NCI-H2196 treated with DMSO at 0.1 percent for 48 hours (cell line): ENCODE data around the gene PROM2.
"Not testable (repeated sequence)": the region's sequence is repeated elsewhere in the genome, so short reads cannot be mapped to it uniquely, and the experiment has no call there.

Experiments
- DNase-seq: peaks from one replicate; lab custom pipeline; 2025; ENCODE audit not compliant: unreplicated experiment; lab: John Stamatoyannopoulos, UW

Gene PROM2

GRCh38 chr2:95269036-95269680, 5.1 kb upstream of the PROM2 start:
- no peak for DNase-seq

DNA sequence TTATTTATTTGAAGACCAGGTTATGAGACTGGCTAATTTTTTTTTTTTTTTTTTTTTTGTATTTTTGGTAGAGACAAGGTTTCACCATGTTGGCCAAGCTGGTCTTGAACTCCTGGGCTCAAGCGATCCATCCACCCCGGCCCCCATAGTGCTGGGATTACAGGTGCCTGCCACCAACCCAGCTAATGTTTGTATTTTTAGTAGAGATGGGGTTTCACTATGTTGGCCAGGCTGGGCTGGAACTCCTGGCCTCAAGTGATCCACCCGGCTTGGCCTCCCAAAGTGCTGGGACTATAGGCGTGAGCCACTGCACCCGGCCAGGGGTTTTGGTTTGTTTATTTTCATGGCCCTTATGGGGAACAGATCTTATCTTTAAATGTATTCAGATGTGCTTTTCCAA, 4.5 kb upstream of the PROM2 start:
- DNase-seq = not testable (repeated sequence)

GRCh38 chr2:95270541-95271081, 3.6 kb upstream of the PROM2 start:
- DNase-seq = no peak

GRCh38 chr2:95271381-95271971, 2.8 kb upstream of the PROM2 start:
- no peak for DNase-seq

DNA sequence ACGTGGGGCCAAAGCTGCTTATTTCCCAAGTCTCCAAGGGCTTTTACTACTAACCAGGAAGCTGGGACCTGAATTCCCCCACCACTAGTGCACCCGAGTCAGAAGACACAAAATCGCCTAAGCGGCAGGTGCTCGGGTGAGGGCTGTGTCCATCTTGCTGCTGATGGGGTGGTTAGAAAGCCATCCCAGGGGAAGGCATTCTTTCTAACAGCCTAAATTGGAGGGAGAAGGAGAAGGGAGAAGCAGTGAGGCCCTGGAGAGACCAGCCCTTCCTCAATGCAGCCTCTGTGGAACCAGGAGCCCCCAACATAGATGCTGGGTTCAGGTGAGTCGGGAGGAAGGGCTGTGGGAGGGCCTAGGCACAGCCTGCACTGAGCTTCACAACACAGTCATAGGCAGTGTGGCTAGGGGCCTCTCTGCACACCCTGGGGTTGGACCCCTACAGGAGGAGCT, 1.9 kb upstream of the PROM2 start:
- no peak for DNase-seq

DNA sequence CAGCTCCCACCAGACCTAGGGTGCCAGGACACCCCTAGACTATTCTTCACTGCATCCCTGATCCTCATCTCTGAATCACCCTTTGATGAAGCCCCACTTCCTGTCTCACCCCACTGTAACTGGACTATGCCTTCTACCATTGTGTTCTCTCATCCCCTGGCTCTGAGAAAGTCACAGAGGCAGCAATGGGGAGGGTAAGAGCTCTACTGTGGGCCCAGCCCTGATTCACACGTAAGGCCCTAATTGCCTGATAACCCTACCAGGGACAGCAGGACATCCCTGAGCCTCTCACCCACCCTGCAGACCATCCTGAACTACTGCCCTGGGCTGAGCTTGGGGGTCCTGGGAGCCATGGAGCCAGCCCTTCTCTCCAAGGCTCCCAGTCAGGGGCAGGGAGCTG, 1.5 kb upstream of the PROM2 start:
- DNase-seq = no peak

DNA sequence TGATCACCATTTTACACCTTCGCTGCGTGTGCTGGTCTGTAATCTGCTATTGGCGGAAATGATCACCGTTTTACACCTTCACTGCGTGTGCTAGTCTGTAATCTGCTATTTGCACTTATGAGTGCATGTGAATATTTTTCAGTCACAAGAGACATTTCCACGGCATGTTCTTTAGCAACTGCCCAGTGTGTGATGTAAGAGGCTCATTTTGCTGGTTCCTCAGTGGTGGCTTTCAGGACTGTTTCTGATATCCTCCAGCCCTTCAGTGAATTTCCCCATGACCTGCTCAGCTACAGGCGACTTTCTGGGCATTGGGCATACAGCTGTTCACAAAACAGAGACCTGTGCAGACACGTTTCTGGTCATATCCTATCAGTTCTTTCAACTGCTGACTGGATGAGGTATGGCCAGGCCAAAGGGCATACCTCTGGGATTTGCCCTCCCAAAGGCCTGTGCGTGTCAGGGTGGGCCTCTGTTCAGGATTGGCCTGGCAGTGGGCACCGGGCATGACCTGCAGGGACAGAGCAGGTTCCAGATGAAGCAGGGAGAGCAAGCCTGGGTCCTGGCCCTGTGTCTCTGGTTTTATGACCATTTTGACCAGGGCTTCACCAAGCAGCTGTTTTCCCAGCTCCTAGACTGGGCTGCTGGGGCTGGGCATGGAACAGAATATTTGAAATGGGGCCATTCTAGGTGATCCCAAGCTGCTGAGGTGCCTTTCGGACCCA, 521 bp upstream of the PROM2 start:
- no peak for DNase-seq

GRCh38 chr2:95275151-95275515, 884 bp downstream of the PROM2 start:
- DNase-seq = no peak

- DNase-seq = no peak
Measured at GRCh38 chr2:95275601-95276243, 1.5 kb downstream of the PROM2 start.

DNA sequence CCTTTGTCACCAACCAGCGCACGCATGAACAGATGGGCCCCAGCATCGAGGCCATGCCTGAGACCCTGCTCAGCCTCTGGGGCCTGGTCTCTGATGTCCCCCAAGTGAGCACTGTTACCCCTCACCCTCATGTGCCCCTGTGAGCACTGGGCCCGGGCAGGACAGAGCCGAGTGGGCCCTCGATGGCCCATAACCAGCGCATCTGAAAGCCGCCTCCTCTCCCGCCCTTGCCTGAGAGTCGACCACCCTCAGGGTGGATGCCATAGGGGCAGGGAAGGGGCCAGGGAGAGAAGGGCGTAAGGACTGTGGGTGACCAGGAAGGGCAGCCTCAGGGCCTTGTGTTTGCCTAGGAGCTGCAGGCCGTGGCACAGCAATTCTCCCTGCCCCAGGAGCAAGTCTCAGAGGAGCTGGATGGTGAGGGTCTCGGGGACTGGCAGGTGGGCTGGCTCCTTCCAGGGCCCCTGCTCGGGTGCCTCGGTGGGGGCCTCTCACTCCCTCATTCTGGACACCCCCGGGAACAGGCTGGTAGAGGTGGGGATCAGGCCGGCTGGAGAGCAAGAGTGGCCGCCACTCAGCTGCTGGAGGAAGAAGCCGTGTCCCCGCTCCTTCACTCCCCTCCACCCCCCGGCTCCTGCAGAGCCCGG, 2.1 kb downstream of the PROM2 start:
- no peak for DNase-seq

GRCh38 chr2:95276888-95277245, 2.6 kb downstream of the PROM2 start:
- no peak for DNase-seq

DNA sequence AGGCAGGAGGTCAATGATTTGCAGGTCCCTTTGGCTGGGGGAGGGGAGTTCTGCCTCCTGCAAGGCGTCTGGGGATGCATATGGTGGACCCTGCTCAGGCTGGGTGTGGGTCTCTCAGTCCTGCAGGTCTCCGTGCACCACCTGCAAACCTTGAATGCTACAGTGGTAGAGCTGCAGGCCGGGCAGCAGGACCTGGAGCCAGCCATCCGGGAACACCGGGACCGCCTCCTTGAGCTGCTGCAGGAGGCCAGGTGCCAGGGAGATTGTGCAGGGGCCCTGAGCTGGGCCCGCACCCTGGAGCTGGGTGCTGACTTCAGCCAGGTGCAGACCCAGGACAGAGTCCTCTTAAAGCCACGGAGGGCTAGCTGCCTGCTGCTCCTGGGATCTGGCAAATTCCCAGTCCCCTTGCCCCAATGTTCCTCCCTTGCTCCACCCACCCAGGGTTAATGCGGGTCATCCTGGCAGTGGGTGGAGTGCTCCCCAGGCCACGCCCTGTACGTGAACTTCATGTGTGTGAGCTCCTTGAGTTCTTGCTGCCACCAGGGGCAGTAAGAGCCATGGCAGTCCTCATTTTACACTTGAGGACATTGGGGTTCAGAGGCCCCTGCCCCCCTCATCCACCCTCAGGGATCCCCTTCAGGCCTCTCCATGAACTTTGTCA, 3.1 kb downstream of the PROM2 start:
- no peak for DNase-seq

GRCh38 chr2:95278051-95278471, 3.8 kb downstream of the PROM2 start:
- no peak for DNase-seq

- DNase-seq = no peak
Measured at GRCh38 chr2:95278637-95279225, 4.5 kb downstream of the PROM2 start.

GRCh38 chr2:95279435-95280035, 5.3 kb downstream of the PROM2 start:
- no peak for DNase-seq

DNA sequence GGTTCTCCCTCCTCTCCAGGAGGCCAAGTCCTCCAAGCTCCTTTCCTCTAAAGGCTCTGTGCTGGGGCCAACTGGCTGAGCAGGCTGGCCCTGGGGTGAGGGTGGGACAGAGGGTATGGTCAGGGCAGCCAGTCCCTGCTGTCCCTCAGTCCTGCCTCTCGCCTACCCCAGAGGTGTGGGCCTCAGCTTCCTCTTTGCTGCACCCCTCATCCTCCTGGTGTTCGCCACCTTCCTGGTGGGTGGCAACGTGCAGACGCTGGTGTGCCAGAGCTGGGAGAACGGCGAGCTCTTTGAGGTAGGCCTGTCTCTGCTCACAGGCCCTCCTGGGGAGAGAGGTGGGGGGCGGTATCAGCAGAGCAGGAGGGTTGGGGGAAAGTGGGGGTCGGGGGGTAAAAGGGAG, 6.8 kb downstream of the PROM2 start:
- DNase-seq = no peak

- no peak for DNase-seq
Measured at GRCh38 chr2:95281786-95282185, 7.5 kb downstream of the PROM2 start.

GRCh38 chr2:95282458-95282857, 8.2 kb downstream of the PROM2 start:
- no peak for DNase-seq

GRCh38 chr2:95283562-95283961, 9.3 kb downstream of the PROM2 start:
- no peak for DNase-seq
